ENCODE data around the gene LGALS13. TPM values are rescaled to one million over a fixed set of nuclear protein-coding genes. Genes with fewer than 3 reads are reported as not detected.
"Not testable (repeated sequence)": the region's sequence is repeated elsewhere in the genome, so short reads cannot be mapped to it uniquely, and the experiment has no call there.

The LGALS13 gene
- total and polyA plus RNA-seq, 2 donors (not counting 1 experiment from before 2014, with no cell fraction given): not detected

GRCh38 chr19:39617745-39618144, 15.4 kb downstream of the LGALS13 start:
- ATAC-seq (ENCODE audit: low read depth) (no peak), DNase-seq (no peak)
- Histone ChIP-seq H4K20me1 (ENCODE audit: control insufficient read depth, insufficient read depth, low read length, poor library complexity, severe bottlenecking) (no peaks in the 10 kb centered on the region), H3K4me1 (ENCODE audit: control insufficient read depth in 2 of 2, insufficient read depth in 2 of 2, low read length in 2 of 2) (no peaks in the 10 kb centered on the region), H3K9me3 (ENCODE audit: control extremely low read depth in 1 of 3, control insufficient read depth in 2 of 3, insufficient read depth in 1 of 3, low read length in 2 of 3) (peaks cover 0 to 8% (median 8%) of the 10 kb centered on the region in 3 donors), H3K27me3 (replicated peaks in 1 of 4; ENCODE audit: control extremely low read depth in 1 of 4, control insufficient read depth in 3 of 4, insufficient read depth in 4 of 4, low read length in 3 of 4) (peaks cover 0 to 7% (median 3%) of the 10 kb centered on the region in 4 experiments), H3K9ac (ENCODE audit: low read length) (no peak overlapping the region), H3K79me2 (ENCODE audit: control insufficient read depth, insufficient read depth, low read length) (no peaks in the 10 kb centered on the region), H2AFZ (ENCODE audit: insufficient read depth, low read depth, low read length, poor library complexity, severe bottlenecking) (no peak overlapping the region), H3K4me3 (ENCODE audit: control extremely low read depth in 1 of 5, extremely low read depth in 1 of 5, insufficient read depth in 1 of 5, low read depth in 2 of 5, low read length in 4 of 5) (no peak overlapping the region), H3K36me3 (replicated peaks in 1 of 2; ENCODE audit: control extremely low read depth in 1 of 2, control insufficient read depth in 1 of 2, extremely low read depth in 1 of 2, insufficient read depth in 2 of 2, low read length in 1 of 2) (no peaks in the 10 kb centered on the region), H3K4me2 (replicated peaks; ENCODE audit: low read depth, low read length, poor library complexity, severe bottlenecking) (no peak overlapping the region), H3K27ac (ENCODE audit: low read length in 2 of 2) (no peak overlapping the region)
- H3K27me3 Mint-ChIP-seq: peaks cover 58% of the 10 kb centered on the region
- ChIA-PET CTCF (no interaction called here), POLR2A (no interaction called here)
- H3K4me3 Mint-ChIP-seq: no peak overlapping the region
- peaks cover 11% of the 10 kb centered on the region for H3K9me3 Mint-ChIP-seq (ENCODE audit: insufficient read depth)
- no peak overlapping the region for H3K27ac Mint-ChIP-seq
- WGBS (ENCODE audit: insufficient coverage): 83% methylated on average over 1 of the region's 1 CpG
- no peaks in the 10 kb centered on the region for H3K4me1 Mint-ChIP-seq
- intact Hi-C loops (cut with micrococcal nuclease): no loop called here
- TF ChIP-seq CTCF (IDR thresholded peaks at IDR 0.05) (no peak), EZH2 (IDR thresholded peaks at IDR 0.05; ENCODE audit: borderline replicate concordance, insufficient read depth, low read depth, low read length, poor library complexity, severe bottlenecking) (no peak)

- no peak for DNase-seq
- no peak for ATAC-seq (ENCODE audit: low read depth)
- POLR2A ChIA-PET: no interaction called here
- peaks cover 67% of the 10 kb centered on the region for H3K27me3 Mint-ChIP-seq
- CTCF ChIA-PET: no interaction called here
- no peak overlapping the region for H3K27ac Mint-ChIP-seq
- Histone ChIP-seq H3K79me2 (ENCODE audit: control insufficient read depth, insufficient read depth, low read length) (no peaks in the 10 kb centered on the region), H3K4me3 (ENCODE audit: control extremely low read depth in 1 of 5, extremely low read depth in 1 of 5, insufficient read depth in 1 of 5, low read depth in 2 of 5, low read length in 4 of 5) (no peak overlapping the region), H3K9me3 (ENCODE audit: control extremely low read depth in 1 of 3, control insufficient read depth in 2 of 3, insufficient read depth in 1 of 3, low read length in 2 of 3) (no peaks in the 10 kb centered on the region), H3K9ac (ENCODE audit: low read length) (no peak overlapping the region), H3K4me1 (ENCODE audit: control insufficient read depth in 2 of 2, insufficient read depth in 2 of 2, low read length in 2 of 2) (no peaks in the 10 kb centered on the region), H3K27me3 (replicated peaks in 1 of 4; ENCODE audit: control extremely low read depth in 1 of 4, control insufficient read depth in 3 of 4, insufficient read depth in 4 of 4, low read length in 3 of 4) (peaks cover 0 to 9% (median 5%) of the 10 kb centered on the region in 4 experiments), H4K20me1 (ENCODE audit: control insufficient read depth, insufficient read depth, low read length, poor library complexity, severe bottlenecking) (no peaks in the 10 kb centered on the region), H2AFZ (ENCODE audit: insufficient read depth, low read depth, low read length, poor library complexity, severe bottlenecking) (no peak overlapping the region), H3K27ac (ENCODE audit: low read length in 2 of 2) (no peak overlapping the region), H3K4me2 (replicated peaks; ENCODE audit: low read depth, low read length, poor library complexity, severe bottlenecking) (no peak overlapping the region), H3K36me3 (replicated peaks in 1 of 2; ENCODE audit: control extremely low read depth in 1 of 2, control insufficient read depth in 1 of 2, extremely low read depth in 1 of 2, insufficient read depth in 2 of 2, low read length in 1 of 2) (no peaks in the 10 kb centered on the region)
- intact Hi-C loops (cut with micrococcal nuclease): no loop called here
- no peak overlapping the region for H3K4me3 Mint-ChIP-seq
- WGBS (ENCODE audit: insufficient coverage): 33% methylated on average over 1 of the region's 5 CpGs
- no peaks in the 10 kb centered on the region for H3K4me1 Mint-ChIP-seq
- TF ChIP-seq EZH2 (IDR thresholded peaks at IDR 0.05; ENCODE audit: borderline replicate concordance, insufficient read depth, low read depth, low read length, poor library complexity, severe bottlenecking): no peak
- no peak for TF ChIP-seq CTCF (IDR thresholded peaks at IDR 0.05)
- no peaks in the 10 kb centered on the region for H3K9me3 Mint-ChIP-seq (ENCODE audit: insufficient read depth)
These were observed 21.6 kb downstream of the LGALS13 start for GRCh38 chr19:39623946-39624345.

- DNase-seq; POLR2A ChIA-PET; H3K4me1 Mint-ChIP-seq; H3K4me3 ChIP-seq (ENCODE audit: control extremely low read depth in 1 of 5, extremely low read depth in 1 of 5, insufficient read depth in 1 of 5, low read depth in 2 of 5, low read length in 4 of 5); H3K9ac ChIP-seq (ENCODE audit: low read length); H3K9me3 ChIP-seq (ENCODE audit: control extremely low read depth in 1 of 3, control insufficient read depth in 2 of 3, insufficient read depth in 1 of 3, low read length in 2 of 3); H3K4me1 ChIP-seq (ENCODE audit: control insufficient read depth in 2 of 2, insufficient read depth in 2 of 2, low read length in 2 of 2); H4K20me1 ChIP-seq (ENCODE audit: control insufficient read depth, insufficient read depth, low read length, poor library complexity, severe bottlenecking); H3K79me2 ChIP-seq (ENCODE audit: control insufficient read depth, insufficient read depth, low read length); H3K27ac ChIP-seq (ENCODE audit: low read length in 2 of 2); H3K4me3 Mint-ChIP-seq; H3K27ac Mint-ChIP-seq; H2AFZ ChIP-seq (ENCODE audit: insufficient read depth, low read depth, low read length, poor library complexity, severe bottlenecking); H3K9me3 Mint-ChIP-seq (ENCODE audit: insufficient read depth); ATAC-seq (ENCODE audit: low read depth); intact Hi-C loops (cut with micrococcal nuclease); H3K36me3 ChIP-seq (replicated peaks in 1 of 2; ENCODE audit: control extremely low read depth in 1 of 2, control insufficient read depth in 1 of 2, extremely low read depth in 1 of 2, insufficient read depth in 2 of 2, low read length in 1 of 2); H3K4me2 ChIP-seq (replicated peaks; ENCODE audit: low read depth, low read length, poor library complexity, severe bottlenecking): not testable (repeated sequence)
- peaks cover 35% of the 10 kb centered on the region for H3K27me3 Mint-ChIP-seq
- whole genome bisulfite sequencing (ENCODE audit: insufficient coverage): no CpG with 5 or more reads among the region's 2 CpGs
- CTCF ChIA-PET: interaction anchor here (0.7 kb wide), 1 partner anchor 518 kb away, joined by 3 read pairs; no protein-coding TSS in a partner anchor
- H3K27me3 ChIP-seq (replicated peaks in 1 of 4; ENCODE audit: control extremely low read depth in 1 of 4, control insufficient read depth in 3 of 4, insufficient read depth in 4 of 4, low read length in 3 of 4): peaks cover 0 to 15% (median 4%) of the 10 kb centered on the region in 4 experiments
These were observed 25.3 kb downstream of the LGALS13 start for GRCh38 chr19:39627631-39628030.

Data from B cell (primary cell).